Activated T-cell treated with anti-CD3 and anti-CD28 coated beads for 4 hours (primary cell): ENCODE results near the gene RAPGEF6.
"Not testable (repeated sequence)": the region's sequence is repeated elsewhere in the genome, so short reads cannot be mapped to it uniquely, and the experiment has no call there.

ENCODE experiments used
- DNase-seq: peaks from one replicate; pipeline ENCODE4 v3.0.0-alpha.2; 2020

The RAPGEF6 gene

GRCh38 chr5:131413605-131414559 lies 221.1 kb downstream of the RAPGEF6 start:
- no peak for DNase-seq

- no peak for DNase-seq
Observed at GRCh38 chr5:131406975-131407638, 227.9 kb downstream of the RAPGEF6 start.

- no peak for DNase-seq
Observed at GRCh38 chr5:131406076-131406475, 229.0 kb downstream of the RAPGEF6 start.

GRCh38 chr5:131405674-131406073 lies 229.4 kb downstream of the RAPGEF6 start:
- no peak for DNase-seq

GRCh38 chr5:131400585-131400984 lies 234.4 kb downstream of the RAPGEF6 start:
- DNase-seq = no peak

- DNase-seq = not testable (repeated sequence)
Observed at GRCh38 chr5:131399007-131399406, 236.0 kb downstream of the RAPGEF6 start.

GRCh38 chr5:131396630-131397273 lies 238.3 kb downstream of the RAPGEF6 start:
- no peak for DNase-seq

- no peak for DNase-seq
Observed at GRCh38 chr5:131396015-131396414, 239.0 kb downstream of the RAPGEF6 start.

GRCh38 chr5:131394128-131394527 lies 240.9 kb downstream of the RAPGEF6 start:
- peak; percentile 38 for DNase-seq

GRCh38 chr5:131393498-131393968 lies 241.5 kb downstream of the RAPGEF6 start:
- no peak for DNase-seq

- no peak for DNase-seq
Observed at GRCh38 chr5:131392466-131393095, 242.4 kb downstream of the RAPGEF6 start.

- no peak for DNase-seq
Observed at GRCh38 chr5:131389869-131390265, 245.2 kb downstream of the RAPGEF6 start.

- DNase-seq = no peak
Observed at GRCh38 chr5:131389096-131389868, 245.7 kb downstream of the RAPGEF6 start.

- DNase-seq = no peak
Observed at GRCh38 chr5:131387255-131387654, 247.8 kb downstream of the RAPGEF6 start.

- no peak for DNase-seq
Observed at GRCh38 chr5:131386779-131387178, 248.2 kb downstream of the RAPGEF6 start.

- no peak for DNase-seq
Observed at GRCh38 chr5:131386124-131386523, 248.9 kb downstream of the RAPGEF6 start.

- peak; percentile 38 for DNase-seq
Observed at GRCh38 chr5:131384616-131385214, 250.3 kb downstream of the RAPGEF6 start.

GRCh38 chr5:131384173-131384572 lies 250.9 kb downstream of the RAPGEF6 start:
- no peak for DNase-seq

- DNase-seq = no peak
Observed at GRCh38 chr5:131382407-131383395, 252.3 kb downstream of the RAPGEF6 start.

GRCh38 chr5:131381777-131382176 lies 253.3 kb downstream of the RAPGEF6 start:
- no peak for DNase-seq
